ENCODE results near the gene CRYBB1. TPM values are rescaled to one million over a fixed set of nuclear protein-coding genes. Genes with fewer than 3 reads are reported as not detected.

Gene CRYBB1
- total RNA-seq, 2 experiments from 2014 or later, result not detected

DNA sequence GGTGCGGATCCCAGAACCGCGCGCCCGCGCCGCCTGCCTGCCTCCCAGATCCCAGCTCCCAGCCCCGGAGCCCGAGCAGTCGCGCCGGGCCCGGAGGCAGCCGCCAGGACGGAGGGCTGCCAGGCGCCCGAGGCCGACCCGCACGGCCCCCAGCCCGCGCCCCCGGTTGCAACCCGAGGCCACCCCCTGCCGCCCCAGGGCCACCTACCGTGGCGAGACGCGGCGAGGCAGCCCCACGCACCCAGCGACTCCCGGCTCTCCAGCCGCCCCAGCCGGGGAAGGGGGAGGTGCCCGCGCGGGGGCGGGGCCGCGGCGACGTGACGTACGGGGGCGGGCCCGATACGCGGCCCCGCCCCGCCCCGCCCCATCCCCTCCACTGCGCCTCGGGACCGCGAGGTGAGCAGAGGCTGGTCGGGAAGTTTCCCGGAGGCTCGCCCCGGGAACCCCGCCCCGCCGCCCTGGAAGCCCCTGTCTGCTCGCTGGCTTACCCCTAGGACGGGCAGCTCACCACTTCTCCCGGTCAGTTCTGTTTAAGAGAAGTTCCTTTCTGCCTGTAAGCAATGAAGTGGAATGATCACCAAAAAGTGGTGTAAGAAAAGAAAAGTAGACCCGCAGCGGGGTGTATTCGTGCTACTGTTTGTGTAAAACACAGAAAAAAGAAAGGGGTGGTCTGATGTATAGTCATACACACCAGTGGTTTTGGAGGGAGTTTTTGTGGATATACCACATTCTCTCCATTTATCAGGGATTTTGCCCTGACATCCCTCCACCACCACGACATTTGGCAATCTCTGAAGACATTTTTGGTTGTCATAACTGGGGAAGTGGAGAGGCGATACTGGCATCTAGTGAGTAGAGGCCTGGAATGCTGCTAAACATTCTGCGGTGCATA, 27.7 kb downstream of the CRYBB1 start, which contains the start of gene TPST2:
TSS of gene TPST2 (minus strand) at position 288 of the 892 bp plus-strand sequence. CDS start 48,502 bp downstream, outside the sequence.
- ChIA-PET POLR2A (no interaction called here), CTCF (no interaction called here)
- H3K27ac Mint-ChIP-seq, result peak within 1 kb of the TSS; percentile 82
- H3K9me3 Mint-ChIP-seq, result no peaks in the 10 kb centered on the region
- peak within 1 kb of the TSS; percentile 84 for H3K4me3 Mint-ChIP-seq
- DNase-seq, result peak; percentile 75
- H3K4me1 Mint-ChIP-seq, result peaks cover 76% of the 10 kb centered on the region
- peaks cover 8% of the 10 kb centered on the region for H3K36me3 Mint-ChIP-seq (ENCODE audit: low read depth)
- no peaks in the 10 kb centered on the region for H3K27me3 Mint-ChIP-seq

DNA sequence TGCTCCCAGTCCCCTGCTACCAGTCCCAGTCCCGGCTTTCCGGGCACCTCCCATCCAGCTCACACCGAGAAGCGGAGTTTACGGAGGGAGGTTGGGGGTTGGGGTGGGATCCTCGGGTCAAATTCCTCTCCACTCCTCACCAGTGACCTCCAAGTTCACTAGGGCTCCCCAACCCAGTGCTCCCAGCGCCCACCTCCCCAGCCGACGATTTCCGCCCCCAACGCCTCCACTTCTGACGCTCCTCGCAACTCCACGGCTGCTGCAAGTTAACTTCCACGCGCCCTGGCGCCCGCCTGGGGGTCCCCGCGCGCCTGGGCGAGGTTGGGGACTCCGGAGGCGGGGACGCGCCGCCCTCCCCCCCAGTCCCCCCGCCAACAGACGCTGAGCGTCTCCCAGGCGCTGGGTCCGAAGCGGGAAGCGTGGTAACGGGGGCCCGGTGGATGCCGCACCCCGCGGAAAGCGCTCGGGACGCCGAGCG, 28.4 kb downstream of the CRYBB1 start:
- peak; percentile 38 for DNase-seq
- Mint-ChIP-seq H3K4me3 (peak overlapping the region; percentile 84), H3K27ac (peak overlapping the region; percentile 60), H3K9me3 (no peaks in the 10 kb centered on the region), H3K36me3 (ENCODE audit: low read depth) (peaks cover 8% of the 10 kb centered on the region), H3K27me3 (no peaks in the 10 kb centered on the region), H3K4me1 (peaks cover 79% of the 10 kb centered on the region)
- POLR2A ChIA-PET, result no interaction called here
- CTCF ChIA-PET, result no interaction called here

DNA sequence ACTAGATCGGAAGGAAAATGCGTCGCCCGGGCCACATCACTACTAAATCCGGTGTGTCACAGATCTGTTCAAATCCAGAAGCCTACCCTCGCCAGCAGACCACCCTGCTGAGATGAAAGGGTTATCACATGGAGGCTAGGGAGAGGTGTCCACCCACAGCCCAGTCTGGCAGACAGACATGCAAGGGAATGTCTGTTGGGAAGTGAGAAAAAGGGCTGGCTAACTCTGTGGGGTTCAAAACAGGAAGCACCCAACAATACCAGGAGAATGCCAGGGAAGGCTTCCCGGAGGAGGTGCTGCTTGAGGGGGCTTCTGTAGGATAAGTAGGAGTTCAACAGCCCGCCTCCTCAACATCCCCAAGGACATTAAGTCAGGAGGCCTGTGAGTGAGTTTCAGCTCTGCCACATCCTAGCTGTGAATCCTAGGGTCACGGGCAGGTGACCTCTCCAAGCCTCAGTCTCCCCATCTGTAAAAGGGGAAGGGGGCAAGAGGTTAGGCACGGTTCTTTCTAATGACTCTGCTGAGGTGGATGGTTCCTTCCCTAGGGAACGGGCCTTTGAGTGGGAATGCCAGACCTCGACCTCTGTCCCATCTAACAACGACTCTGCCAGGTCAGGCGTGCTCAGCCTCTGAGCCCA, 29.0 kb downstream of the CRYBB1 start:
- Mint-ChIP-seq H3K36me3 (ENCODE audit: low read depth) (peaks cover 8% of the 10 kb centered on the region), H3K27ac (peak overlapping the region; percentile 60), H3K4me1 (peaks cover 79% of the 10 kb centered on the region), H3K27me3 (no peaks in the 10 kb centered on the region), H3K9me3 (no peaks in the 10 kb centered on the region), H3K4me3 (peak overlapping the region; percentile 84)
- DNase-seq, result no peak
- POLR2A ChIA-PET, result no interaction called here
- CTCF ChIA-PET, result no interaction called here

DNA sequence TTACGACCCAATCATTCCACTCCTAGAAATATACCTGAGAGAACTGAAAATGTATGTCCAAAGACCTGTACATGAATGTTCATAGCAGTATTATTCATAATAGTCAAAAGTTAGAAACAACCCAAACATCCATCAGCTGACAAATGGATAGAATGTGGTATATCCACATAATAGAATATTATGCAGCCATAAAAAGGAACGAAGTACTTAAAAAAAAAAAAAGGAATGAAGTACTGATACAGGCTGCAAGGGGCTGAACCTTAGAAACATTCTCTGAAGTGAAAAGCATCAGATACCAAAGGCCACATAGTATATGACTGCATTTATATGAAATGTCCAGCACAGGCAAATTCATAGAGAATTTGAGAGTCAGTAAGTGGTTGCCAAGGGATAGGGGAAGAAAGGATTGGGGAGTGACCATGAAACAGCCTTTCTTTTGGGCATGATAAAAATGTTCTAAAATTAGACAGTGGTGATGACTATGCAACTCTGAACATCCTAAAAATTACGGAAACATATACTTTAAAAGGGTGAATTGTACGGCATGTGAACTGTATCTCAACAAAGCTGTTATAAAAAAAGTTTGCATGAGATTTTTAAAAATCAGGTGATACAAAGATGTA, 29.7 kb downstream of the CRYBB1 start:
- no peak for DNase-seq
- Mint-ChIP-seq H3K9me3 (no peaks in the 10 kb centered on the region), H3K36me3 (ENCODE audit: low read depth) (peaks cover 8% of the 10 kb centered on the region), H3K27ac (peak overlapping the region; percentile 54), H3K4me1 (peaks cover 73% of the 10 kb centered on the region), H3K4me3 (peak overlapping the region; percentile 84), H3K27me3 (no peaks in the 10 kb centered on the region)
- POLR2A ChIA-PET, result no interaction called here
- CTCF ChIA-PET, result no interaction called here

DNA sequence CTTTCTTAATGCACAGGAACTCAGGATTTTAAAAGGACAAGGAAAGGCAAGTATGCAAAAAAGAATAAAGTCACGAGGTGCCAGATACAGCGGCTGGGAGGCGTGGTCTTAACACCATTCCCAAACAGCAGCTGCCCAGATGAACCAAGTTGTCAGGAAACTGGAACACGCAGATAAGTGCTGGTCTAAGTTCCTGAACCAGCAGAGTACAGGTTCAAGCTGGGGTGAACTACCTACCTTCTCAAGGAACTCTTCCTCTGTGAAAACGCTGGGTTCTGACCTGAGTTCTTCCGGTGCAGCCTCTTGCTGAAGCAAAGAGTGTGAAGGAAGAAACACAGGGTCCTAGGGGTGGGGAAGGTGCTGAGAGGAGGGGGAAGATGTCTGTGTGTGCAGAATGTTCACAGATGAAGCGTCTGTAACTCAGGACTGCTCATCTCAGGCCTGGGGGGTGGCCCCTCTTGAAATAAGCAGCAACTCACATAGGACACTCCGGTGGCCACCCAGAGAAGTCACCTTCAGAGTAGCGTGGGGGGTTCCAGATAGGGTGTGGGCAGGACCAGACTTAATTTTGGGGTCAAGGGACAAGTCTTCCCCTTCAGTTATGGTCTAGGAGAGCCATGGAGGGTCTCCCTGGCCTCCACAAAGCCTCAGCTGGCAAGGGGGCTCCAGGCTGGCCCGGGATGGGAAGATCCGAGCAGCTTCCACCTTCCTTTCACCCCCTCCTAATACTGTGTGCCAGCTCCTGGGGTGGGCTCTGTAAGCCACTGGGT, 31.1 kb downstream of the CRYBB1 start:
- H3K9me3 Mint-ChIP-seq, result no peaks in the 10 kb centered on the region
- H3K4me1 Mint-ChIP-seq, result peaks cover 65% of the 10 kb centered on the region
- H3K27ac Mint-ChIP-seq, result peak overlapping the region; percentile 76
- peak; percentile 27 for DNase-seq
- CTCF ChIA-PET, result no interaction called here
- H3K4me3 Mint-ChIP-seq, result peak overlapping the region; percentile 48
- no peaks in the 10 kb centered on the region for H3K27me3 Mint-ChIP-seq
- POLR2A ChIA-PET, result no interaction called here
- H3K36me3 Mint-ChIP-seq (ENCODE audit: low read depth), result peaks cover 13% of the 10 kb centered on the region

DNA sequence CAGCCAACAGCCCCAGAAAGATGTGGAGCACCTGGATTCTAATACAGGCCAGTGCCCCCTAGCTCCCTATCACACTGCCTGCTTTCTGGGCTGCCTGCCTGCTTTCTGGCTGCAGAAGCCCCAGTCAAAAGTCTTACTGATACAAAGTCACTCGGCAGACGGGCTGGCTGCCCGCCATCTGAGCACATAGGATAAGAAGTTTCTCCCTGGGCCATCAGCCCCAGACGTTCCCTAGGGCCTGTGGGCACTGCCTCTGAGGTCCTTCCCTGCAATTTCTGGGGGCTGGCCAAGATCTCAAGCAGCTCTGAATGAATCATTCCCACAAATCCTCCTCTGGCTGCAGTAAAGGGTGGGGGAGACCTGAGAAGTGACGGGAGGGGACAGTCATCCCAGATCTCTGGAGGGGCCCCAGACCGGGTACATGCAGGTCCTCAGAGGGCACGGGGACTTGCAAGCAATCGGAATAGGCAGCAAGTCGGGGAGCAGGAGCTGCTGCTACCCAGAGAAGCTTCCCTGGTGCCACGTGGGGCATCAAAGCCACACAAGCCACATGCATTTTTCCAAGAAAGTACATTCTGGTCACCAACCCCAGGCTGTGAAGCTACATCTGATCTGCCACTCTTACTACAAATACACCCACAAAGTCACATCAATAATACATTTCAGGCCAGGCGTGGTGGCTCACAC, 32.6 kb downstream of the CRYBB1 start:
- Mint-ChIP-seq H3K27me3 (no peaks in the 10 kb centered on the region), H3K36me3 (ENCODE audit: low read depth) (peaks cover 22% of the 10 kb centered on the region), H3K4me1 (peaks cover 73% of the 10 kb centered on the region), H3K4me3 (no peak overlapping the region), H3K27ac (peak overlapping the region; percentile 59), H3K9me3 (no peaks in the 10 kb centered on the region)
- POLR2A ChIA-PET, result no interaction called here
- CTCF ChIA-PET, result interaction anchor here (0.6 to 1.3 kb wide), 3 partner anchors 46 to 82 kb away, joined by 3 to 4 read pairs (median 3); no protein-coding TSS in a partner anchor
- DNase-seq, result no peak

DNA sequence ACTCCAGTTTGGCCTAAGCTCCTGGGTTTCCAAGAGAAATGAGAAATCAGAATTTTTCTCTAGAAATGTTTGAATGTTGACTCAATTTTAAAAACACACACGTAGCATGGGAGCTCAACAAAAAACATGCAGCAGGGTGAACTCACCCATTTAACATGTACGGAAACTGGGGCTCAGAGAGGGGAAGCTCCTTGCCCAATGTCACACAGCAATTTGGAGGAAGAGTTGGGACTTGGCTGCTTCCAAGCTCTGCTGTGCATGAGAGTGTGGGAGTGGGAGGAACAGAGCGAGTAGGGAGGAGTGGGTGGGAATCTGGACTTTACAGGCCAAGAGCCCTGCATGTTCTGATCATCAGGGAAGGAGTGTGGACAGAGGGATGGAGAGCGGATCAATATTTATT, 33.8 kb downstream of the CRYBB1 start:
- POLR2A ChIA-PET, result no interaction called here
- H3K27ac Mint-ChIP-seq, result no peak overlapping the region
- peaks cover 81% of the 10 kb centered on the region for H3K4me1 Mint-ChIP-seq
- peaks cover 27% of the 10 kb centered on the region for H3K36me3 Mint-ChIP-seq (ENCODE audit: low read depth)
- no peaks in the 10 kb centered on the region for H3K9me3 Mint-ChIP-seq
- no peaks in the 10 kb centered on the region for H3K27me3 Mint-ChIP-seq
- CTCF ChIA-PET, result interaction anchor here (0.8 to 1.3 kb wide), 3 partner anchors 8 to 81 kb away, joined by 3 to 4 read pairs (median 3); no protein-coding TSS in a partner anchor
- no peak overlapping the region for H3K4me3 Mint-ChIP-seq
- no peak for DNase-seq

DNA sequence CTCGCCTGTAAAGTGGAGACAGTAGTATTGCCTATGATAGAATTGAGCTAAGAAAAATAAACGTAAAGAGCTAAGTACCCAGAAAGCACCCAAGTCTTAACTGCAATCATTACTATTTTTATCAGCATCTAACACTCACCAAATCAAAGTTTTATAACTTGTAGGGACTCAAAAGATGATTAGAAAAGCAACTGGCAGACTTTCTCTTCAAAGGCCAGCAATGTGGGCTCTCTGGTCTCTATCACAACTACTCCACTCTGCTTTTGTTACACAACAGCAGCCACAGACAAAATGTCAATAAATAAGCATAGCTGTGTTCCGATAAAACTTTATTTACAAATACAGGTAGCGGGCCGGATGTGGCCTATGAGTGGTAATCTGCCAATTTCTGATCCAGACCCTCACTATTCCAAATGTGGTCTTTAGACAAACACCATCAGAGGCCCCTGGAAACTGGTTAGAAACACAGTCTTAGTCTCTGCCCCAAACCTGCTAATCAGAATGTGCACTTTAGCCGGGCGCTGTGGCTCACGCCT, 36.1 kb downstream of the CRYBB1 start:
- H3K4me1 Mint-ChIP-seq, result peaks cover 71% of the 10 kb centered on the region
- H3K27ac Mint-ChIP-seq, result peak overlapping the region; percentile 68
- DNase-seq, result no peak
- H3K4me3 Mint-ChIP-seq, result no peak overlapping the region
- no peaks in the 10 kb centered on the region for H3K9me3 Mint-ChIP-seq
- no peaks in the 10 kb centered on the region for H3K27me3 Mint-ChIP-seq
- POLR2A ChIA-PET, result interaction anchor here (0.6 kb wide), 1 partner anchor 26 kb away, joined by 3 read pairs; no protein-coding TSS in a partner anchor
- CTCF ChIA-PET, result interaction anchor here (0.9 to 1.5 kb wide), 2 partner anchors 78 to 91 kb away, joined by 4 read pairs; no protein-coding TSS in a partner anchor
- H3K36me3 Mint-ChIP-seq (ENCODE audit: low read depth), result peaks cover 22% of the 10 kb centered on the region

DNA sequence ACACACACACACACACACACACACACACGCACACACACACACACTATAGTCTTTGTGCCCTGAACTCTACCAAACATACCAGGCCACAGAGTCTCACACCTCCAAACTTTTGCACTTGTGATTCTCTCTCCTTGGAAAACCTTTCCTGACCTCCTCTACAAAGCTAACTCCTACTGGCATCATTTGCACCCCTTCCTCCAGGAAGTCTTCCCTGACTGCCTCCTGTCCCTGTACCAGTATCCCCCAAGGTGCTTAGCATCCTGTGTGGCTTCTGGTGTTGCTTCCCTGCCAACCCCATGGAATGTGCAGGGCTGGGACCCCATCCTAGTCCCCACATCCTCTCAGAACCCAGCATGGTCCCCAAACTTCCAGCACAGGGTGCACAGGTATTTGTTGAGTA, 36.8 kb downstream of the CRYBB1 start:
- H3K27me3 Mint-ChIP-seq, result no peaks in the 10 kb centered on the region
- DNase-seq, result no peak
- no peaks in the 10 kb centered on the region for H3K9me3 Mint-ChIP-seq
- peaks cover 22% of the 10 kb centered on the region for H3K36me3 Mint-ChIP-seq (ENCODE audit: low read depth)
- ChIA-PET POLR2A (no interaction called here), CTCF (interaction anchor here (1.5 kb wide), 1 partner anchor 91 kb away, joined by 4 read pairs; no protein-coding TSS in a partner anchor)
- H3K27ac Mint-ChIP-seq, result peak overlapping the region; percentile 62
- peaks cover 68% of the 10 kb centered on the region for H3K4me1 Mint-ChIP-seq
- H3K4me3 Mint-ChIP-seq, result no peak overlapping the region

DNA sequence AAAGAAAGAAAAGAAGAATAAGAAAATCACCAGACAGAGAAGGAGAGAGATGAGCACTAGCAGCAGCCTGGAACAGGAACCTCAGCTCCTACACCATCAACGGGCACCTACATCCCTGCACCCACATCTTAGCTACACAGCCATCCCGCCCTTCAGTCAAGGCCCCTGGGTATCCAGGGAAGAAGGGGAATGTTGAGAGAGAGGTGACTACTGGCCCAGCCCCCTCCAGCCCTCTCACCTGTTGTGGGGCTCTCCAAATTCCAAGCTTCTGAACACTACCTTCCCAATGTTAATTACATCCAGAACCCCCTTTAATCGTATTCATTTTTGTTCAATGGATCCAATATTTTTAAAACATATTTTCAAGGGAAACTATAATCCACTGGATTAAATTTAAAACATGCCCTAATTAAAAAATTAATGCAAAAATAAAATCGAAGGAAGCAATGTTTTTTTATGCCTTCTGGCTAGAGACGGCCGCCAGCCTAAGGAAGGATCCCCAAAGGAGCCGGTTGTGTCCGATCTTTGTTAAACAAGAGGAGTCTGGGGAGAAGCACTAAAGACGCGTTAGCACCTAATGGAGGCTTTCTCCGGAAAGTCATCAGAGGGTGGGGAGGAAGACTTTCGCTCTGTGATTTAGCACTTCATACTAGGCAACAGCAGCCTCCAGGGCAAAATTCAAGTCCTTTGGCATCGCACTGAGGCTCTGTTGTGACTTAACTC, 37.4 kb downstream of the CRYBB1 start:
- peaks cover 22% of the 10 kb centered on the region for H3K36me3 Mint-ChIP-seq (ENCODE audit: low read depth)
- H3K27me3 Mint-ChIP-seq, result no peaks in the 10 kb centered on the region
- CTCF ChIA-PET, result interaction anchor here (1.5 kb wide), 1 partner anchor 92 kb away, joined by 4 read pairs; no protein-coding TSS in a partner anchor
- H3K4me1 Mint-ChIP-seq, result peaks cover 63% of the 10 kb centered on the region
- H3K27ac Mint-ChIP-seq, result peak overlapping the region; percentile 93
- no peaks in the 10 kb centered on the region for H3K9me3 Mint-ChIP-seq
- H3K4me3 Mint-ChIP-seq, result peak overlapping the region; percentile 60
- DNase-seq, result no peak
- POLR2A ChIA-PET, result no interaction called here

DNA sequence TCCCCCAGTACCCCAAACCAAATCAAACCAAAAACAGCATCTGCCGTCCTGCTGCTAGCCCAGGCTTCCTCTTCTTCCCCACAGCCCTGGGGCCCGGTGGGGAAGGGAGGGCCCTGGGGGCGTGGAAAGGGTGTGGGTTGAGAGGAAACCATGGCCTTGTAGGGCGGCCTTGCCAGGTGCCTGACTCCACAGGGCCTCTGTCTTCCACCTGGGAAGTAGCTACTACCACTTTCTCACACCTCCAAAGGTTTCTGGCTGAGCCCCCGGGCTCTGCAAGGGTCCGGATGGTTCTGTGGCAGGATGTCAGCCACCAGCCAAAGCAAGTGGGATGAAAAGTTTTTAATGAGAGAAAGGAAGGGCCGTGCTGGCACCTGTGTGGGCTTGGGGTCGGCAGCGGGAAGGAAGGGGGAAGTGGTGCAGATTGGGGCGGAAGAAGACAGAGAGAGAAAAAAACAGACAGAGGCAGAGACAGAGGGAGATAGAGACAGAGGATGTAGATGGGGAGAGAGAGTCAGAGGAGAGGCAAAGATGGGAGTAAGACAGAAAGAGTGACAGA, 38.4 kb downstream of the CRYBB1 start:
- Mint-ChIP-seq H3K4me3 (peak overlapping the region; percentile 60), H3K4me1 (peaks cover 58% of the 10 kb centered on the region), H3K27me3 (no peaks in the 10 kb centered on the region), H3K27ac (peak overlapping the region; percentile 93), H3K9me3 (no peaks in the 10 kb centered on the region), H3K36me3 (ENCODE audit: low read depth) (peaks cover 24% of the 10 kb centered on the region)
- peak; percentile 73 for DNase-seq
- POLR2A ChIA-PET, result no interaction called here
- CTCF ChIA-PET, result interaction anchor here (1.0 kb wide), 1 partner anchor 19 kb away, joined by 3 read pairs; no protein-coding TSS in a partner anchor
